Measurements from ENCODE around the gene HTR2A. TPM values are rescaled to one million over a fixed set of nuclear protein-coding genes. Genes with fewer than 3 reads are reported as not detected.
A peak's percentile ranks its signal among the peaks of the same experiment; 100 is the strongest.

The HTR2A gene
- not detected in 2 replicates for total RNA-seq (2014; rRNA removed; shearing (Covaris generic))

DNA sequence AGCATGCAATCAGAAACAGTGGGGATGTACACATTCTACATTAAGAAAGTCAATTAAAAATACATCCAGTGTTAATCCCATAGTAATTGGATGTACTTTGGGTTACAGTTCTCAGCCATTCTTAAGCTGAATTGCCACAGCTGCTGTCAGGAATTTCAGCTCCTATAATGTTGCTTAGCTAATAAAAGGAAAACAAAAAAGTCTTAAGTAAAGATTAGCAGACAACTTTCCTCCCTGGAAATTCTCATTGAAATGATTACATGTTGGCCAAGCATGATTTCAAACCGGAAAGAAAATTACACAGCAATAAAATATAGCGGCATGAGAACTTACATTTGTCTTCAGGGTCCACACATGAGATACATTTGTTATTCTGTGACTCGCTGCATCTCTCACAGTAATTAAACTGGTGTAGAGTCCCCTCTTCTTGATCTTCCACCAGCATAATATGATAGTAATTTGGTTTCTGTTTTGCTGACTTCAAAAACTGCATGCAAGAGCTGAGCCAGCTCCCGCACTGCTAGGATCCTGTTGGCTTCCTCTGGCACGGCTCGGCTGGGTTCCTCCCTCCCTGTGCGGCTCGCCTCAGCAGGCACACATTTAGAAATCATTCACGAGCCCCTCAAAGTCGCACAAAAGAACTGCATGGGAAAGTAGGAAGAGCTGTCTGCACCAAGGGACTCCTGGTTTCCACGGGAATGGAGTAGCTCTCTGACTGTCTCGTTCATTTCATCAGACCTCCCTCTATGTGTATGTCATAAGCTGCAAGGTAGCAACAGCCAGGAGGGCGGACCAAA, at the start of gene HTR2A:
Gene HTR2A, minus strand, starts transcription at position 713 of the 797 bp plus-strand sequence. CDS start 1,147 bp downstream, outside the sequence.
- DNase-seq (ENCODE audit: low spot score): no peak

DNA sequence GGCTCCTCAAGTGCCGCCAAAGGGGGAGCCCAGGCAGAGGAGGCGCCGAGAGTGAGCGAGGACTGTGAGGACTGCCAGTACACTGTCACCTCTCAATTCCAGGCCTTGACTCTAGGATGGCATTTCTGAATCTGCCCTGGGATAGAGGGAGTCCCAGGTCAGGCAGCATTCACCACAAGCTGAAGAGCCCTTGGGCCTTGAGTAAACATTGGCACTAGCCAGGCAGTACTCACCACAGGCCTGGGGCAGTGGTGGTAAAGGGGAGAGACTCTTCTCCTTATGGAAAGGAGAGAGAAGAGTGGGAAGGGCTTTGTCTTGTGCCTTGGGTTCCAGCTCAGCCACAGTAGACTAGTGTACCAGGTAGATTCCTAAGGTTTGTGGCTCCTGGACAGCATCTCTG, 39.7 kb upstream of the HTR2A start:
- no peak for DNase-seq (ENCODE audit: low spot score)

DNA sequence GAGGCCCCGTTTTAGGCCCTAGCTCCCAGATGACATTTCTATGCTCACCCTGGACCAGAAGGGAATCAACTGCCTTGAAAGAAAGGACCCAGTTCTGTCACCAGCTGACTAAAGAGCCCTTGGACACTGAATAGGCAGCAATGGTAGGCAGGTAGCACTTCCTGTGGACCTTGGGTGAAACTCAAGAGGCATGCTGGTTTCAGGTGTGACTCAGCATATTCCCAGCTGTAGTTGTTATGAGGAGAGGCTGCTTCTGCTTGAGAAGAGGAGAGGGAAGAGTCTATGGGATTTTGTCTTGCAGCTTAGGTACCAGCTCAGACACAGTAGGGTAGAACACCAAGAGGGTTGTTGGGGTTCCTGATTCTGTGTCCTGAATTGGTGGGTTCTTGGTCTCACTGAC, 37.9 kb upstream of the HTR2A start:
- DNase-seq (ENCODE audit: low spot score): no peak

DNA sequence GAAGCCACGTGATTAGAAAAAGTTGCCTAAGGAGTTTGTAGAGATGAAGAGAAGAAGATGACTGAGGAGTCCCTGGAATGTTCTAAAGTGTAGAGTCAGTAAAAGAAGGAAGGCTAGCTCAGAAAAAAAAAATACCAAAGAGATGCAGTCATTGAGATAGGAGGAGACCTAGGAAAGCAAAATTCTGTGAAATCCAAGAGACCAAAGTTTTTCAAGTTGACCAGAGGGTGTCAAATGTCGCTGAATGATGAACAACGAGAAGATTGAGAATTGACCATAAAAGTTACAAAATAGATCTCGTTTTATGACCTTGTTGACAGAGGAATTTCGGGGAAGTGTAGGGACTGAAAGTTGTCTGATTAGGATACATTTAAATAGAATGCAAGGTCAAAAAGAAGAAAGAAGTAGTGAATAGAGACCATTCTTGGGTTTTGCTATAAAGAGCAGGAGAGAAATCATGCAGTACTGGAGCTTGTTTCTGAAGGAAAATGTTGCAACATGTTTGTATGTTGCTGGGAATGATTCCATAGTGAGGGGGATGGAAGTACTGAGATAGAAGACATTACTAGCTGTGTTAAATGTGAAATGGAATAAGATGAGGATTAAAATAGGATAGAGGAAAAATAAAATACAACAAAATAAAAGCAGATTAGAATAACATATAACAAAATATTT, 30.2 kb upstream of the HTR2A start:
- DNase-seq (ENCODE audit: low spot score): no peak

DNA sequence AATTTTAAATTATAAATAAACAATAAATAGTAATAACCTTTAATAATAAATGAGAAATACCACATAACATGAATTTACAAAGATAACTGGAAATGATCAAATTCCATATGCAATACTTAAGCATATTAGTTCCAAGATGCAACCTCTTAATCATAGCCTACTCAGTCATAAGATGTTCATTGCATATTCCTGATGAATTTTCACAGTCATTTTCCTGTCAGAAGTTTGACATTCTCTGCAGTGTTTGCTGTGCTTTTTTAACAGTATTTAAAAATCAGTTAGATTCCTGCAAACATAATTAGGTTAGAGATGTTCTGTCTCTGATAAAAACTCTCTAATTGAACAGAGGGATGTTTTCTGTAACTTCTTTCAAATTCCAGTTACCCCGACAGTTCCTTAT, 28.6 kb upstream of the HTR2A start:
- no peak for DNase-seq (ENCODE audit: low spot score)

DNA sequence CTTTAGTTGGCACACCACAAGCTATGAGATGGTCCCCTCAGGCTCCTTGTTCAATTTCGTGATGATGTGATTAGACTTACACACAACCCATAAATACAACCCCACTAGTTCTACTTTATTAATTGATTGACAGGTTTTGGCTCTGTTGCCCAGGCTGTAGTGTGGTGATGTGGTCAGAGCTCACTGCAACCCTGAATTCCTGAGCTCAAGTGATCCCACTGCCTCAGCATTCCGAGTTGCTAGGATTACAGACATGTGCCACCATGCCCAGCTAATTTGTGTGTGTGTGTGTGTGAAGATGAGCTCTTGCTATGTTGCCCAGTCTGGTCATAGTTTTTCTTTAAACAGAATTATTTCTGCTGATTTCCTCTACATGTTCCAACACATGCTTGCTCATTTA, 17.5 kb upstream of the HTR2A start:
- no peak for DNase-seq (ENCODE audit: low spot score)

DNA sequence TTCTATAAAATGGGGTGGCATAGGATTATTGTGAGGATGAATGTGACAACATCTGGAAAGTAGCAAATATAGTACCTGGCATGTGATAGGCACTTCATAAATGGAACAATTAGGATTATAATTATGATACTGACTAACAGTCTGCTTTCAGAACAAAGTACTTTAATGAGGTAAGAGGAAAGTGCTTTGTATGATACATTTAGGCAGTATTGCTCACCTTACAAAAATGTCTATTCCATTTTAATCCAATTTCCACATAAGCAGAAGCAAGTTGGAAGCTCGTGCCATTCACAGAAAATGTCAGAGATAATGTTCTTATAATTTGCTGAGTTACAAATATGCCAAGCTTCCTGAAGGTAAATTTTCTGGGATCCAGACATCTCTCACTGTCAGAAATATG, 16.9 kb upstream of the HTR2A start:
- DNase-seq (ENCODE audit: low spot score): no peak

DNA sequence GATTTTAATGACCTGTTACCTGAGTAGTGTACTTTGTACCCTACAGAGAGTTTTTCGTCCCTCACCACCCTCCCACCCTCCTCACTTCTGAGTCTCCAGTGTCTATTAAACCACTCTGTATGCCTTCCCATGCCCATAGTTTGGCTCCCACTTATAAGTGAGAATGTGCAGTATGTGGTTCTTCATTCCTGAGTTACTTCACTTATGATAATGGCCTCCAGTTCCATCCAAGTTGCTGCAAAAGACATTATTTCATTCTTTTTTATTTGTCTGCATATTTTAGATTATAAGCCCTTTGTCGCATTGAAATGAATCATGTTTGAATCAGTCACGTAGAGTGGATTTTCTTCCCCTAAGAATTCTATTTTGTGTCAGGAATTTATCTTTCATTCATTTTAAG, 12.2 kb upstream of the HTR2A start:
- DNase-seq (ENCODE audit: low spot score): no peak

DNA sequence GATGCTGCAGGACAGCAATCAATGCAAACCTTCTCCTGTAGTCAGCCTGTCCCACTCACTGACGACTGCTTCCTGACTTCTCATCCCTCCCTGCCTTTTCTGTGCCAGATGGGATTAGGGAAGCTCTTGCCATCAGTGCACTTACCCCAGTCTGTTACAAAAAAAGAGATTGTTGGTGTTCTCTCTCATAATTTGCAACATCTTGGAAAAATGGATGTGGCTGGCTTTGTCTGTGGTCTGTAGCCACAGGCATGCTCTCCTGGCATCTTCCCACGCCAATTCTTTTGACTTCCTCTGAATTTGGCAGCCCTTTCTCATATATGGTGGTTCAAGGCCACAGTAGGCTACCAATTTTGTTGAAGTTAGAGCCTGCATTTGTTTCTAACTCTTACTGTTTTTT, 11.6 kb upstream of the HTR2A start:
- DNase-seq (ENCODE audit: low spot score): no peak

DNA sequence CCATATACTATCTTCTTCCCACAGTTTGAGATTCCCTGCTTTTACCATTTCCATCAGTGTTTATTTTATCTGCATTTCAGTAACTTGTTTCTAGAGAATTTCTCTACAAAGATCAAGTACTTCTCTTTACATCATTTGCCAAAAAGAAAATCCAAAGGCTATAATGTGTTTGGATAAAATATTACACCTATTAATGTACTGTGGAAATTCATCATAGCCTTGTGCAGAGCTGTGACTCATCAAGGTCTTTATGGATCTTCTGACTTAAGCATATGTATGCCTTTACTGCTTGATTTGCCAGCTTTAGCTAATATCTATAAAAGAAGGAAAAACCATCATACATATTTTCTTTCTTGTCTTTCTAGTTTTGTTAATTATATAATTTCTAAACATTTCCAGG, 9.6 kb upstream of the HTR2A start:
- no peak for DNase-seq (ENCODE audit: low spot score)

DNA sequence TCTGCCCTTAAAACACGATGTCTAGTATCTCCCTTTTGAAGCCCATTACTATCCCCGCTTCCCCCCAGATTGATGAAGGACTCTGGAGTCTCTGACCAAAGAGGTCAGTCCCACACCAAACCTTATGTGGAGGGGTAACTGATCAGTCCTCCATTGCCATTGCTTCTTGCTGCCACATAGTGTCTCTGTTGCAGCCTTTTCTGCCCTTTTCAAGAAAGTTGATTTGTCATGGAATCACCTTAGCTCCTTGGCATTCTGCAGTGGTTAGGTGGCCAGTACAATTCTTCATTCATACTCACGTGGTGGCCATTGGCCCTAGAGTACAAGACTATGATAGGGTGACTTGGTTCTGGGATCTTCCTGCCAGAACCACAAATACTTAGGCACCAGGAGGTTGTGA, 8.4 kb upstream of the HTR2A start:
- peak; percentile 15 for DNase-seq (ENCODE audit: low spot score)

DNA sequence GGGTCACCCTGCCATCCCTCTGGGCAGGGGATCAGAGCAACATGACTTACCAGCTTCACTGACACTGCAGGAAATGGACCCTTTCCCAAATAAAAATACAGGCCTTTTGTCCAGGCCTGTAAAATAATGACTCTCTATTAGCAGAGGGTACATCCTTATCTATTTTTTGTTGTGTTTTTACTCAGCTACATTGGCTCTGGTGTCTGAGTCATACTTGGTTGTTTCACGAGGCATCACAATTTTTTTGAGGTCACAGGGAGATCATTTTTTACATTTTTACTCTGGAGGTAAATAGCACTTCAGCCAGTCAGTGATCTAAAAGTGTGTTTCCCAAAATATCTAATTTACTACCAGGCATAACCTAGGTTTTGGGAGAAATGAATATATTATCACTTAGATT, 6.9 kb upstream of the HTR2A start:
- DNase-seq (ENCODE audit: low spot score): no peak

DNA sequence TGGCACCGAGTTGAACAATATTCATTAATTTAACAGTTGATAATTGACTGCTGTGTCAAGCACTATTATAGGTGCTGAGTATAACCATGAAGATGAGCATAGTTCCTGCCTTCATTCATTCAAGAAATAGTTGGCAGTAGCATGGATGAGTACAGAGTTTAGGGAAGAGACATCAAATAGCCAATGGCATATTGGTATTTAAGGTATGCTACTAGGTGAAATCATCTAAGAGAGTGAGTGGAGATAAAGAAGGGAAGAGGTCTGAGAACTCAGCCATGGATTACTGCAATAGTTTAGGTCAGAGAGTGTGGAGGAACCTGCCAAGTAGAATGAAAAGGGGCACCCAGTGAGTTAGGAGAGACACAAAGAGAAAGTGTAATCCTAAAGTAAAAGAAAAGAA, 4.9 kb upstream of the HTR2A start:
- DNase-seq (ENCODE audit: low spot score): no peak

DNA sequence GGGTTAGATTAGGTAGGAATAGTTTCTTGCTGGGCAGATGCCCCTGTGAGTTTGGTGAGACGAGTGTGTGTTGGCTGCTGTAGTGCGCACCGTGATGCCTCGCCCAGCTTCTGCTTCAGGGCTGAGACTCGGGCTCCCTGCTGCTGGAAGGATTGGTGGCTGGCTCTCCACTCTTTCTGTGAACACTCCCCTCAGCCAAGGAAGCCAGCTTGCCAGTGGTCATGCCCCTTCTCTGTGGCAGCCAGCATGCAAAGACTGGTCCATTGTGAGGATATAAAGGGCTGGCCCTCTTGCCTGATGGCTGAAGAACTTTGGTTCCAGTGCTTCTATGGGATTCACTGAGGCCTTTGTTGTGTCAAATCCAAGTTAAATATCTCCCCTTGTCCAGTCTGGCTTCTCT, 2.9 kb upstream of the HTR2A start:
- DNase-seq (ENCODE audit: low spot score): no peak

DNA sequence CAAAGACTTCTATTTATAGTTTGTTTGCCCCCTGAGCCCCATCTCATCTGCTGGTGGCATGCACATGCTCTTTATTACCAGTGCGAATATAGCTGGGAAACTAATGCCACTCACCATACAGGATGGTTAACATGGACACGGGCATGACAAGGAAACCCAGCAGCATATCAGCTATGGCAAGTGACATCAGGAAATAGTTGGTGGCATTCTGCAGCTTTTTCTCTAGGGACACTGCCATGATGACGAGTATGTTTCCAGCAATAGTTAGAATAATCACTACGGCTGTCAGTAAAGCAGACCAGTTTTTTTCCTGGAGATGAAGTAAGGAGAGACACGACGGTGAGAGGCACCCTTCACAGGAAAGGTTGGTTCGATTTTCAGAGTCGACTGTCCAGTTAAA, 1.5 kb downstream of the HTR2A start:
- DNase-seq (ENCODE audit: low spot score): no peak

DNA sequence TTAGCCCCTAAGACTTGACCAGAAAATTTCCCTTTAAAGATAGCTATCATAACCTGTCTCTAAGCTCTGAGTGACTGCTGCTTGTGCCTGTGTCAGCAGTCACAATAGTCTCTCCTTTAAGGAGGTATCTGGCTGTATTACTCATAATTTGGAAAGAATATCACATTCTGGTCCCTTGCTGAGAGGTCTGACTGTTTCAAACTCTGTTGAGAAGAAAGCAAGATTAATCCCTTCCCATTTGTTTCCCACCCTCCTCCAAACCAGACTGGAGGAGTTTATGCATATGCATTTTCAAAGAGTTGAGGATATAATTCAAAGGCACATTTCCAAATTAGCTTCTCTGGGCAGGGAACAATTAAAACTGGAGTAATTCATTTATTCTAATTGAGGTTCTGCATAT, 2.3 kb downstream of the HTR2A start:
- DNase-seq (ENCODE audit: low spot score): no peak

DNA sequence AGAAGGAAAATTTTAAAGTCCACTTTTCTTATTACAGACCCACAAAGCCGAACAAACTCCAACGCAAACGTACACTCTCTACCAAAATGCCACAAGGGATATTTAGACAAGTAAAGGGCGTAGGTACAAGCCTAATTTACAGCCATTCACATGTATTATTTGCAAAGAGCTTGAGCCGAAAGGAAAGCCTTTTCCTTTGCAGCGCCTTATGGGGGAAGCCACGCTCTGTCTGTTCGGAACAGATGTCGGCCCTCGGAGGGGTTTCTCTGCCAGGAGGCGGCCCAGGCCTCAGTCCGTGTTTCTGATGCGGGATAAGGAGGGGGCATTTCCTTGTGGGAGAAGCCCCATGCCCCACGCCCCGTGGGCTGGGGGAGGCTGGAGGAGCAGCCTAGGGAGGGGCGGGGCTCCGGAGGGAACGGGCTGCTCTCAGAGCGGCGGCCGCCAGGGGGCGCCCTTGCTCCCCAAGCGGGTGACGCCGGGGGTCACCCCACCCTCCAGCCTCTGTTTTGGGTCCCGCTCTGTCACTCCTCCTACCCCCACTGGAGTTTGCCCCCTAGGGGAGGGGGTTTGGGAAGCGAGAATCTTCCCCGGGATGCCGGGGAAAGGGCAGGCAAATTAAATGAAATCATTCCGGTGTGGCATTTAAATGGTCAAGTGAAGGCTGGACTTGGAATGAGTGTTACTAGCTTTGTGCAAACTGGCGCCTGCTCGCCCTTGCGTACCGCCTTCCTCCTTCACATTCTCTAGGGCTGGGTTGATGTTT, 2.9 kb downstream of the HTR2A start:
- DNase-seq (ENCODE audit: low spot score): peak; percentile 81

DNA sequence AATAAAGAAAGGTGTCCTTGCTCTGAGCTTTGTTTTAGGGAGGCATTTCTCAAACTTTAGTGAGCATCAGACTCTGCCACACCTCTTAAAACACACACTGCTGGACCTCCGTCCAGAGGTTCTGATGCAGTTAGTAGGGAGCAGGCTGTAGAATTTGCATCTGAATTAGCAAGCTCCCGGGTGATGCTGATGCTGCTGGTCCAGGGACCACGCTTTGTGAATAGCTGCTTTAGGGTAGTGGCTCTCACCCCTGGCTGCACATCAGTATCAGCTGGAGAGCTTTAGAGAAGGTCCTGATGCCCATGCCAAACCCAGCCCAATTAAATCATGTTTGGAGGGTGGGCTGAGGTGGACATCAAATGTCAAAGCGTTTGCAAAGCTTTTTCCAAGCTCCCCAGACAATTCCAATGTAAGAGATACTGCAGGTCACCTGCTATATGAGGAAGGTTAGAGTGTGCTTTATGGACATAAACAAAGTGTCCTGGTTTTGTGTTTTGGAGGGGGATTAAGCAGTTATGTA, 3.6 kb downstream of the HTR2A start:
- DNase-seq (ENCODE audit: low spot score): no peak

DNA sequence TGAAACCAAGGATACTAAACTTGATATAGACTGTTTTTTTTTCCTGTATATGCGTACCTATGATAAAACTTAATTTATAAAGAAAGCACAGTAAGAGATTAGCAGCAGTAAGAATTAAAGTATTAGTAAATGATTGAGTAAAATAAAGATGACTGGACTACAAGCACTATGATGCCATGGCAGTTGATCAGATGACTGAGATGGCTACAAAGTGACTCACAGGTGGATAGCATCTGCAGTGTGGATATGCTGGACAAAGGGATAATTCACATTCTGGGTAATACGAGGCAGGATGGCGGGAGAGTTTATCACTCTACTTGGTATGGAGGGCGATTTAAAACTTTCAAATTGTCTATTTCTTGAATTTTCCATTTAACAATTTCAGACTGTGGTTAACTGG, 11.8 kb downstream of the HTR2A start:
- DNase-seq (ENCODE audit: low spot score): no peak

DNA sequence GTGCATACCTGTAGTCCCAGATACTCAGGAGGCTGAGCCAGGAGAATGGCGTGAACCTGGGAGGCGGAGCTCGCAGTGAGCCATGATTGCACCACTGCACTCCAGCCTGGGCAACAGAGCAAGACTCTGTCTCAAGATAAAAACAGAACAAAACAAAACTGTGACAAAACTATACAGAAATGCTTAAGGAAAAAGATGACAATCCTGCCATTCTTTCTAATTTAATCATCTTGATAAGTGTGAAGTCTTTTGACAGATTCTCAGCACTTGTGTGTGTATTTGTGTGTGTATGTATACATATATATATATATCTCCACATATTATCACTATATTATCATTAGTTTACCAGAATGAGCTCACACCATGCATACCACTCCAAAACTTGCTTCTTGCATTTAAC, 12.3 kb downstream of the HTR2A start:
- no peak for DNase-seq (ENCODE audit: low spot score)

DNA sequence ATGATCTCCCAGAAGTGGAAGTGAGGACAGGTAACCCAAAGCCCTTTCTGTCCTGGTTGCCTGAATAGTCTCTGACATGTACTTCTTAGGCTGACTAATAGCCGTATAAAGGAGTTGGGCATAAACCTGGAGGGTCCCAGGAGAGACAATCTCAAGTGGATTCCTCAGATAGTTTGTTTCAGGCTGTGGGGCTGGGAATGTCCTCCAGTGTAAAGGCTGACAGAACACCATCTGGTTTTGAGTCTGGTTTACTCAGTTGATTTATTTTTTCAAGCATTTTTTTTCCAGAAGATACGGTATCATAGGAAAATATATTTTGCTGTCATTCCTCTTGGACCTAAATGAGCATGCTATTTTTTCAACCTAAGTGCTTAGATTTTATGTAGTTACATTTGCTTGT, 15.2 kb downstream of the HTR2A start:
- DNase-seq (ENCODE audit: low spot score): no peak

DNA sequence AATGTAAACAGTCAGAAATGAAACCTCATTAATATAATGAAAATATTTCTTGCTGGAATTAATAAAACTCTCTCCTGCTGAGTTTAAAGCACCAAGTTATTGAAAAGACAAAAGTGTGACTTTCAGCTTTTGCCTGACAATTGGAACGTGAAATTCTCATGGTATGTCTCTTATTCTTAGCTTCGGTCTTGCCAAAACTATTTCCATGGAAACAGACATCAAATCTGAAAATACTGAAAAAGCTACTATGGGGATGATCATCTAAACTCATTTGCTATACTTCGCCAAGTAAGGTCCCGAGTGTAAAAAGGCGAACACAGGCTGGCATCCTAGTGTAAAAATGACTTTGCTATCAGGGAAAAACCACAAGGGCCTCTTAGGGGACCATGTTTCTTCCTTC, 22.8 kb downstream of the HTR2A start:
- DNase-seq (ENCODE audit: low spot score): no peak
